HG03565 (cell line): ENCODE measurements around the gene SHPK.
"Not testable (repeated sequence)": the region's sequence is repeated elsewhere in the genome, so short reads cannot be mapped to it uniquely, and the experiment has no call there.

Source experiments
- ATAC-seq: cut with Tn5 transposase; IDR thresholded peaks from one replicate; pipeline ENCODE4 v1.9.1; 2021; ENCODE audit warnings: mild to moderate bottlenecking, moderate library complexity; ENCODE audit not compliant: unreplicated experiment

The SHPK gene

GRCh38 chr17:3594051-3594800 lies 41.8 kb downstream of the SHPK start:
- no peak for ATAC-seq

- ATAC-seq, result no peak
Measured at GRCh38 chr17:3593384-3593783, 42.7 kb downstream of the SHPK start.

DNA sequence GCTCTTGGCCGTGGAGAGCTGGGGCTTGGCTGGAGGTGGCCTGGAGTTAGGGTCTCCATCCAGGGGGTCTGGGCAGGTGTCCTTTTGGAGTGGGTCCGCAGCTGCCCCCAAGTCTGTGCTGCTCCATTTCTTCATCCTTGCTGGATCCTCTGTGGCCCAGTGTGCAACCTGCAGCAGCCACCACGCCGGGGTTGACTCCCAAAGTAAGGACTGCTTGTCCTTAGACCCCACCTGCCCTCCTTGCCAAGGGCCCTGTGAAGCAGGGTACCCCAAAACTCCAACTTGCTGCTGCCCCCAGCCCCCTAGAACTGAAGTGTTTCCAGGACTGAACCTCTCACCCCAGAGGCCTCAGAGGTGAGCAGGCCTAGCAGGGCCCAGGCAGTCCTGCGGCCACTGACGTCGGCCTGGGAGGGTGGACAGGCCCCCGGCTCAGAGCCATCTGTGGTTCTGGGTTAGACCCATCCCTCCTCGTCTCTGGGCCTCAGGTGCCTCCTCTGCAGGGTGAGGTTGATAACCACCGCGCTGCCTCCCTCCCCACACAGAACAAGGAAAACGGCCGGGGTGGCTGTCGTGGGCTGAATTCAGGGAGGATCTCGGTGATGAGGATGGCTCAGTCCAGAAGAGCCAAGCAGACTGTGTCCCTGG lies 43.7 kb downstream of the SHPK start:
- ATAC-seq, result no peak

DNA sequence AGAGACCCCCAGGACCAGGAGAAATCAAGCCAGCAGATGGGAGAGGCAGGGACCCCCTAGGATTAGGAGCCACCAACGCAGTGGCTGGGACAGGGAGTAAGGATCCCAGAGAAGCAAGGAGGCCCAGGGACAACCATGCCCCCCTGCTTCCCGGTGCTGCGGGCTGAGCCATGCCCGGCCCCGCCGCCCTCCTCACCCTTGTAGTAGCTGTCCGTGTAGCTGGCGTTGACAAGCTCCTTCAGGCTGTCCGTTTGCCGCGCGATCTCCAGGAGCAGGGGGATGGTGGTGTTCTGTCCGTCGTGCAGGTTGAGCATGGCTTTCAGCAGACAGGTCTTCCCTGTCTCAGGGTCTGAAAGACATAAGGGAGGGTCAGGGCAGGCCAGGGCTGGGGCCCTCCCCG lies 45.3 kb downstream of the SHPK start:
- ATAC-seq, result no peak

DNA sequence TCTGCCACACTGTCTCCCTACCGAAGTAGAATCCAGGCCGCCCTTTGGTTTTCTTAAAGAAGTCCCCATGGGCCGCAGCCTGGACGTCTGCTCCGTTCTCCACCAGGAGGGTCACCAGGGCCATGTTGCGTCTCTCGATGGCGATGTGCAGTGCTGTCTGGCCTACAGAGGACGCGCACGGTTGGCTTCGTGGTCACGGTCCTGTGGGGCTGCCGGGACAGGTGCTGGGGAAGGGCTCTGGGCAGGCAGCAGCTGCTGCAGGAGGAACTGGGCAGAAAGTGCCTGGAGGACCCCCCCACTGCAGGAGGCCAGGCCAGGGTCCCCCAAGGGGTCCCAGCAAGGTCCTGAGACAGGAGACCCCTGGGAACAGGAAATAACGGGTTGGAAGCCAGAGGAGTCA lies 45.8 kb downstream of the SHPK start:
- ATAC-seq, result no peak

- ATAC-seq, result no peak
Measured at GRCh38 chr17:3589784-3590183, 46.3 kb downstream of the SHPK start.

- no peak for ATAC-seq
Measured at GRCh38 chr17:3585826-3586225, 50.2 kb downstream of the SHPK start.

- ATAC-seq, result no peak
Measured at GRCh38 chr17:3583456-3583855, 52.6 kb downstream of the SHPK start.

DNA sequence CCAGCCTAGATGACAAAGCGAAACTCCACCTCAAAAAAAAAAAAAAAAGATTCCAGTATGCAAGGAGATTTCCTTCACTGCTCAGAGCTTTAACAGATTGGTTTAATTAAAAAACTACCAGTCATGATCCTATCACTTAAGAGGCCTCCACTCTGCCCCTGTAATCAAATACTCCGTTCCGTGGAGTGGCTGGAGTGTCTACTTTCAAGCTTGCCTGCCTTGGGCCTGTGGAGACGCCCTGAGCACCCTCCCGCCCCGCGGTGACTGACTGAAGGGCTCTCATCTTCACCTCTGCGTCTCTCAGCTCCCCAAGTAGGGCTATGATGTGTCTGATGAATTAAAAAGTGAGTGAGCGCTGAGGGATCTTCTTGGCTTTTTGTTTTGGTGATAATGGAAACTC lies 53.1 kb downstream of the SHPK start:
- no peak for ATAC-seq

DNA sequence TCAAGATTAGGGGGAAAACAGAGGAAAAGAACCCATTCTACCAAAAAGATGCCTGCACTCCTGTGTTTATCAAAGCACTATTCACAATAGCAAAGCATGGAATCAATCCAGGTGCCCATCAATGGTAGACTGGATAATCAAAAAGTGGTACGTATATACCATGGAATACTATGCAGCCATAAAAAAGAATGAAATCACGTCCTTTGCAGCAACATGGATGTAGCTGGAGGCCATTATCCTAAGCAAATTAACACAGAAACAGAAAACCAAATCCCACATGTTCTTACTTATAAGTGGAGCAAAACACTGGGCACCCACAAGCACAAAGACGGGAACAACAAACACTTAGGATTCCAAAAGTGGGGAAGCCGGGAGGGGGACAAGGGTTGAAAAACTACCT lies 57.4 kb downstream of the SHPK start:
- not testable (repeated sequence) for ATAC-seq

DNA sequence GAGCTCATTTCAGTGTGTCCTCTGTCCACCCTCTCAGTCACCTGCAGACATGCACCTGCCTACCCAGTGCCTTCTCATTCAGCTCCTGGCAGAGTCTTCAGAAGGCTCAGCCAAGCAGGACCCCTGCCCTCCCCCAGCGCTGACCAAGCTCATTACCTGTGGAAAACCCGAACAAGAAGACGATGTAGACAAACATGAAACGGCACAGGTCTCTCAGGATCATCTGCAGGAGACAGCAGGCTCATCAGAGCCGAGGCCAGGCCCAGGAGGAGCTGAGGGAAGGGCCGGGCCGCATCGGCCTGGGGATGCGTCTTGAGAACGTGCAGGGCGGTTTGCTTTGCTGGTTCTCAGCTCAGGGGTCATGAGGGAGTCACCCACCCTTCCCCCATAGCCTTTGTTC lies 59.1 kb downstream of the SHPK start:
- ATAC-seq, result no peak

DNA sequence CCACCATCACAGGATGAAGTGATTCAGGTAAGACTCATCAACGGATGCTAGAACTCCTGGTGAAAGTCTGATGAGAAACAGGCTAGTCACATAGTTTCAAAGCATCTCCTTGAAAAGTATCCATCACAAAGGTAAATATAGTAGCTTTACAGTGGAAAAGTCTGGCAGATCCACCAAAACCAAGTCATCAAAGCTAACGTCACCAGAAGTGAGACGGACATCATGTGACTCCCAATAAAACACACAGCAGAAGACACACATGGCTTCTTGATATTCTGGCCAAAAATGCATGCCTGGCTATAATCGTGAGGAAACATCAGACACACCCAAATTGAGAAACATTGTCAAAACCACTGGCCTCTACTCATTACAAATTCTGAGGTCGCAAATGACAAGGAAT lies 60.5 kb downstream of the SHPK start:
- ATAC-seq, result no peak

- ATAC-seq, result no peak
Measured at GRCh38 chr17:3574231-3574630, 61.8 kb downstream of the SHPK start.

- no peak for ATAC-seq
Measured at GRCh38 chr17:3573246-3574100, 62.6 kb downstream of the SHPK start.

DNA sequence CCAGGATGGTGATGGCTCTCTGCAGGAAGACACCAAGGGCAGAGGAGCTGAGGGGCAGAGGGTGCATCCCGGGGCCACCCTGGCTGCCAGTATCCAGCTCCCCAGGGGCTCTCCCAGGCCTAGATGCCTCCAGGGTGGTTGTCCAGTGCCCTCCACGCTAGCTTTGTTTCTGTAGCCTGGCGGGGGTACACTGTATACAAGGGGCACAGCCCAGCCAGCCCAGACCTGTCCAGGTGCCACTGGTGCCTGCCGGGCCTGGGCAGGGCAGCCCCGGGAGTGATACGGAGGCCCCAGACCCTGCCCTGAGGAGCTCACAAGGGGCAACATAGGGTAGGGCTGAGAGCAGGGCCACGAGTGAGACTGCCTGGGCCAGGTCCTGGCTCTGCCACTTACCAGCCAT lies 63.8 kb downstream of the SHPK start:
- no peak for ATAC-seq

GRCh38 chr17:3571043-3571900 lies 64.8 kb downstream of the SHPK start:
- no peak for ATAC-seq

DNA sequence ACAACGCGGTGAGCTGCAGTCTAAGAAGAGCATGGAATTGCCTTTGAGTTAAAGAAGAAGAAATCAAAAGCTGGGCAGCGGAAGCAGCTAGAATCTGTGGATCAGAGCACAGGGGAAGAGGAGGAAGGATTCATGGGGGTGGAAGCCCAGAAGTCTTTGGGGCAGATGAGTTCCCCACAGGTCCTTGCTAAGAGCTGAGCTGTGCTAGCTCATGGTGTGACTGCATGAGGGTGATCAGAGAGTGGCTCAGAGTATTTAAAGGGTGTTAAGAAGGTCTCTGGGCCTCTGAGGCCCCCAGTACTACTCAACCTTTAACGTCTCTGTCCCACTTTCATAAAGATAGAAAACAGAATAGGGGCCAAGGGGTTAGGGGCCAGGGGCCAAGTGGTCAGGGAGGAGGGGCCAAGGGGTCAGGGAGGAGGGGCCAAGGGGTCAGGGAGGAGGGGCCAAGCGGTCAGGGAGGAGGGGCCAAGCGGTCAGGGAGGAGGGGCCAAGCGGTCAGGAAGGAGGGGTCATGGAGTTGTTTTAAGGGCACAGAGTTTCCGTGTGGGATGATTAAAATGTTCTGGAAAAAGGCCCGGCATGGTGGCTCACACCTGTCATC lies 66.4 kb downstream of the SHPK start:
- no peak for ATAC-seq

DNA sequence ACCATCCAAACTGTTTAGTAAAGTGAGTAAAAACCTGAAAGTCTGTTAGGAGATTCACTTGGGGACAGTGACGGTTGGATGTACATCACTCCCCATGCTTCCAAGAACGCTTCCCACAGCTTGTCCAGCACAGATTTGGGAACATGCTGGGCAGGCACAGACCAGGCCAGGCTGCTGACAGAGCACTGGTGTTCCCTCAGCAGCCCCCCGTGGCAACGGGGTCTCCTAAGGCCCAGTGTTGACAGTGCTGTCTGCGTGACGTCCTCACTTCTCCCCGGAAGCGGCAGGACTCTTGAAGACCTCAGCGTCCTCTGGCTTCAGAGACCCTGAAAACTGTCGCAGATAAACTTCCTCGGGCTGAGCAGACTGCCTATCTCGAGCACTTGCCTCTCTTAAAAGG lies 69.5 kb downstream of the SHPK start:
- ATAC-seq, result no peak

- ATAC-seq, result no peak
Measured at GRCh38 chr17:3565143-3565542, 70.9 kb downstream of the SHPK start.

DNA sequence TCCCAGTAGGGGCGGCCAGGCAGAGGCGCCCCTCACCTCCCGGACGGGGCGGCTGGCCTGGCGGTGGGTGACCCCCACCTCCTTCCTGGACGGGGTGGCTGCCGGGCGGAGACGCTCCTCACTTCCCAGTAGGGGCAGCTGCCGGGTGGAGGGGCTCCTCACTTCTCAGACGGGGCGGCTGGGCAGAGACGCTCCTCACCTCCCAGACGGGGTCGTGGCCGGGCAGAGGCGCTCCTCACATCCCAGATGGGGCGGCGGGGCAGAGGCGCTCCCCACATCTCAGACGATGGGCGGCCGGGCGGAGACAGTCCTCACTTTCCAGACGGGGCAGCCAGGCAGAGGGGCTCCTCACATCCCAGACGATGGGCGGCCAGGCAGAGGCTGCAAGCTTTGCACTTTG lies 71.8 kb downstream of the SHPK start:
- ATAC-seq, result not testable (repeated sequence)

GRCh38 chr17:3559270-3559645 lies 76.8 kb downstream of the SHPK start:
- no peak for ATAC-seq
